Smooth muscle cell (in vitro differentiated cells): ENCODE measurements around the gene ARPP21. TPM values are rescaled to one million over a fixed set of nuclear protein-coding genes. Genes with fewer than 3 reads are reported as not detected.

Source experiments
- DNase-seq: peaks from one replicate; lab custom pipeline; 2025; ENCODE audit not compliant: unreplicated experiment; lab: John Stamatoyannopoulos, UW
- H2AFZ ChIP-seq: fragments of 200-600 bp; sonication (generic); 2 replicates; pipeline ENCODE4 v1.6.0; 2016; ENCODE audit warnings: antibody characterized with exemption, low read depth, mild to moderate bottlenecking
- H3F3A ChIP-seq: fragments of 200-600 bp; sonication (generic); 2 replicates; pipeline ENCODE4 v1.6.0; 2017; ENCODE audit warnings: antibody characterized with exemption, low read depth
- H3K27ac ChIP-seq: fragments of 200-600 bp; sonication (generic); 2 replicates; pipeline ENCODE4 v1.5.1; 2016; ENCODE audit warnings: low read depth, mild to moderate bottlenecking
- H3K27me3 ChIP-seq: fragments of 200-600 bp; sonication (generic); 2 replicates; pipeline ENCODE4 v1.6.1; 2016; ENCODE audit warnings: low read depth, mild to moderate bottlenecking
- H3K36me3 ChIP-seq: fragments of 200-600 bp; sonication (generic); 2 replicates; pipeline ENCODE4 v1.5.1; 2016; ENCODE audit warnings: low read depth
- H3K4me1 ChIP-seq: fragments of 200-600 bp; sonication (generic); 2 replicates; pipeline ENCODE4 v1.5.1; 2016; ENCODE audit warnings: low read depth
- H3K4me2 ChIP-seq: fragments of 200-600 bp; sonication (generic); 2 replicates; pipeline ENCODE4 v1.6.0; 2016; ENCODE audit warnings: mild to moderate bottlenecking
- H3K4me3 ChIP-seq: fragments of 200-600 bp; sonication (generic); 2 replicates; pipeline ENCODE4 v1.5.1; 2016; ENCODE audit warnings: mild to moderate bottlenecking
- H3K79me2 ChIP-seq: fragments of 200-600 bp; sonication (generic); 2 replicates; pipeline ENCODE4 v1.6.0; 2016; ENCODE audit warnings: low read depth, mild to moderate bottlenecking
- H3K9ac ChIP-seq: fragments of 200-600 bp; sonication (generic); 2 replicates; pipeline ENCODE4 v1.6.0; 2016; ENCODE audit warnings: low read depth
- H3K9me3 ChIP-seq: fragments of 200-600 bp; sonication (generic); replicated peaks from 2 replicates; pipeline ENCODE4 v1.5.1; 2016; ENCODE audit warnings: low read depth
- H4K20me1 ChIP-seq: fragments of 200-600 bp; sonication (generic); 2 replicates; pipeline ENCODE4 v1.6.0; 2016; ENCODE audit warnings: low read depth
- WGBS: methylation state at CpG from one replicate; pipeline ENCODE4 v1.1.7; 2016; ENCODE audit warnings: low lambda C conversion rate; 5-methylcytosine and 5-hydroxymethylcytosine counted together
- polyA plus RNA-seq: library from polyadenylated mRNA; unstranded; fragments of >200 nt; fragmentation: Nextera tagmentation; extraction: Ambion mirVana; gene quantifications from 2 replicates; pipeline ENCODE4 v1.2.1, GENCODE V29; 2016
- total RNA-seq: library from RNA; depleted of rRNA; stranded (reverse); fragments of >200 nt; gene quantifications from 2 replicates; pipeline ENCODE4 v1.2.3, GENCODE V29; 2014
- TF ChIP-seq, protein P1 (sequence below): fragments of 200-600 bp; sonication (generic); IDR thresholded peaks from 2 replicates; pipeline ENCODE4 v1.5.1; 2017; ENCODE audit warnings: borderline replicate concordance, mild to moderate bottlenecking, antibody characterized with exemption; ENCODE audit not compliant: insufficient read depth, poor library complexity, severe bottlenecking

ARPP21 gene
- total and polyA plus RNA-seq, 2 experiments from 2014 or later: not detected

DNA sequence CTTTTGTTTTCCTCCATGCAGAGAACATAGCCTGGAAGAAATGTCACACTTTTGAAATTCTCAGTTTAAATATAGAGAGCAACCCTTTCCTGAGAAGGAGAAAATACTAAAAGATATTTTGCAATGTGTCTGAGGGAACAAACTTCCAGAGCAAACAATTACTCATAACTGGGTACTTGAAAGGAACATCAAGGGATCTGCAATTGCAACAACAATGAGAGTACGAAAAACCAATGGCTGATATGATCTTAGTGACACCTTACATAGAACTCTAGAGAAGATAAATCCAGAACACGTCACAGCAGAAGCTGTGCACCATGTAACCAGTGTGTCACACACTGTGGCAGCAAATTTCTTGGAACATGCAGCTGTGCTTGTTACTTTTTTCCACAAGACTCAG lies 14.6 kb upstream of the ARPP21 start:
- Histone ChIP-seq H3K4me3 (no peak overlapping the region), H3K36me3 (no peaks in the 10 kb centered on the region), H3F3A (no peaks in the 10 kb centered on the region), H3K4me1 (no peaks in the 10 kb centered on the region), H4K20me1 (no peaks in the 10 kb centered on the region), H3K9me3 (no peaks in the 10 kb centered on the region), H3K27ac (no peak overlapping the region), H3K27me3 (no peaks in the 10 kb centered on the region), H2AFZ (no peak overlapping the region), H3K4me2 (no peak overlapping the region), H3K79me2 (no peaks in the 10 kb centered on the region), H3K9ac (no peak overlapping the region)
- WGBS: 81% methylated on average over 2 of the region's 2 CpGs
- DNase-seq: no peak
- TF ChIP-seq, protein P1, sequence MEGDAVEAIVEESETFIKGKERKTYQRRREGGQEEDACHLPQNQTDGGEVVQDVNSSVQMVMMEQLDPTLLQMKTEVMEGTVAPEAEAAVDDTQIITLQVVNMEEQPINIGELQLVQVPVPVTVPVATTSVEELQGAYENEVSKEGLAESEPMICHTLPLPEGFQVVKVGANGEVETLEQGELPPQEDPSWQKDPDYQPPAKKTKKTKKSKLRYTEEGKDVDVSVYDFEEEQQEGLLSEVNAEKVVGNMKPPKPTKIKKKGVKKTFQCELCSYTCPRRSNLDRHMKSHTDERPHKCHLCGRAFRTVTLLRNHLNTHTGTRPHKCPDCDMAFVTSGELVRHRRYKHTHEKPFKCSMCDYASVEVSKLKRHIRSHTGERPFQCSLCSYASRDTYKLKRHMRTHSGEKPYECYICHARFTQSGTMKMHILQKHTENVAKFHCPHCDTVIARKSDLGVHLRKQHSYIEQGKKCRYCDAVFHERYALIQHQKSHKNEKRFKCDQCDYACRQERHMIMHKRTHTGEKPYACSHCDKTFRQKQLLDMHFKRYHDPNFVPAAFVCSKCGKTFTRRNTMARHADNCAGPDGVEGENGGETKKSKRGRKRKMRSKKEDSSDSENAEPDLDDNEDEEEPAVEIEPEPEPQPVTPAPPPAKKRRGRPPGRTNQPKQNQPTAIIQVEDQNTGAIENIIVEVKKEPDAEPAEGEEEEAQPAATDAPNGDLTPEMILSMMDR: no peak

DNA sequence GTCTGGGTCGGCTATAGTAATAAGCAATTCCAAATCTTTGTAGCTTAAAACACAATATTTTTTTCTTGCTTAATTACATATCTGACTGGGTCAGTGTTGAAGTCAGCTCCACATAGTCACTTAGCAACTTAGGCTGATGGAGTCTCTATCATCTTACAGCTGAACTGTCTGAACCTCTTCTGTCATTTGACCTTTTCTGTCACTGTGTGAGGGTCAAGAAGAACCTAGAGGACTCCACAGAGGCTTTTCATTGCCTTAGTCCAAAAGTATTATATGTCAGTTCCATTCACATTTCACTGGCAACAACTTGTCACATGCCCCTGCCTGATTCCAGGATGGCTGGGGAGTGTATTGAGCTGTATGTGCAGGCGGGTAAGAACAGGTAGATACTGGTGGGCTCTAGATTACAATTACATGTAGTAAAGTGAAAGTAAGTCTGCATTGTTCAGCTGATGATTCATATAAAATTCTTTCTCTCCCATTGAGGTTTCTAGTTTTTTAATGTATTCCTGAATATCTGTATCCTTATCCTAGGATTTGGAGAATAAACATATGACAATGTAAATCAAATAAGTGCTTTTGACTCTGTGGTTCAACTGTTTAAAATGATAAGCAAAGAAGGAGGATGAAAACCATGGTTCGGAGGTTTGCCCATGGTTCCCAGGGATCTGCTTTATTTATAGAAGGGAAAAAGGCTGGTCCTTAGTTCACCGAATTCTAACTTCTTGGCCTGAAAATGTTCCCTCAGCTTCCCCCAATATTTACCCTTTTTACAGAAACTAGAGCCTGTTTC lies 5.8 kb upstream of the ARPP21 start:
- H3K4me2 ChIP-seq: no peak overlapping the region
- H3K9ac ChIP-seq: no peak overlapping the region
- no peaks in the 10 kb centered on the region for H3F3A ChIP-seq
- H3K79me2 ChIP-seq: no peaks in the 10 kb centered on the region
- no peak overlapping the region for H3K27ac ChIP-seq
- H3K4me1 ChIP-seq: no peaks in the 10 kb centered on the region
- H3K36me3 ChIP-seq: no peaks in the 10 kb centered on the region
- 83% methylated on average over 4 of the region's 4 CpGs for WGBS
- H2AFZ ChIP-seq: no peak overlapping the region
- H4K20me1 ChIP-seq: no peaks in the 10 kb centered on the region
- no peak overlapping the region for H3K4me3 ChIP-seq
- no peaks in the 10 kb centered on the region for H3K9me3 ChIP-seq
- DNase-seq: no peak
- peaks cover 28% of the 10 kb centered on the region for H3K27me3 ChIP-seq
- TF ChIP-seq, protein P1: no peak

DNA sequence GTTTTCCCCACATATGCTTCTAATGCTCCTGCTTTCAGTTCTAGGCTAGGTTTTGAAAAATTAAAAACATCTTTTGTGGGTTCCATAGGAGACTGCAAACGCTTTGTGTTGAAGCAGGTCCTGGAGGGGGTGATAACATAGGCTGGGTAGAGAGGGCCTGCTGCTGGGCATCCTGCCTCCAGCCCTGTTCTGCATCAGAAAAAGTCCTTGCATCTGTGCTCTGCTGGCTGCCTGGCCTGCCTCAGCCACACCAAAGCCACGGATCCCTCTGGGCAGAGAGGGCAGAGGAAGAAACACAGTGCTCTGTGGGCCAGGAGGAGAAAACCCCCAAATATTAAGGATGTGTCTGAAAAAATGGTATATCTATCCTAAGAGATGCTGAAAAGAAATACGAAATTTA lies 3.9 kb upstream of the ARPP21 start:
- Histone ChIP-seq H2AFZ (no peak overlapping the region), H3K9me3 (no peaks in the 10 kb centered on the region), H3K79me2 (no peaks in the 10 kb centered on the region), H3K36me3 (no peaks in the 10 kb centered on the region), H3K27ac (no peak overlapping the region), H3K4me3 (no peak overlapping the region), H3K4me2 (no peak overlapping the region), H3F3A (no peaks in the 10 kb centered on the region), H3K27me3 (peaks cover 46% of the 10 kb centered on the region), H3K9ac (no peak overlapping the region), H4K20me1 (no peaks in the 10 kb centered on the region), H3K4me1 (no peaks in the 10 kb centered on the region)
- DNase-seq: no peak
- TF ChIP-seq, protein P1: no peak
- 80% methylated on average over 3 of the region's 3 CpGs for WGBS
